K562 (cell line): Measurements from ENCODE around the gene COPS6. TPM values are rescaled to one million over a fixed set of nuclear protein-coding genes. Genes with fewer than 3 reads are reported as not detected.

Source experiments
- ATAC-seq: fragments of 200-7000 bp; cut with Tn5 transposase; 3 replicates; pipeline ENCODE4 v1.9.1; 2020; ENCODE audit warnings: moderate library complexity
- BruUV-seq: library from RNA; stranded (reverse); fragments of 400-500 nt; replicated peaks from 2 replicates; lab custom pipeline; 2021; lab: Mats Ljungman, UMichigan
- CTCF ChIA-PET: fragments of 300-600 bp; formaldehyde crosslinking; extraction: SDS; loops from one replicate; lab custom pipeline; 2021; ENCODE audit warnings: low intra/inter-chr PET ratio; lab: Yijun Ruan, JAX
- POLR2A ChIA-PET: fragments of 300-600, 350-650 bp; sonication (Branson Sonifier 250); formaldehyde crosslinking; extraction: SDS; loops from one replicate; lab custom pipeline; 2021; ENCODE audit warnings: antibody characterized with exemption, inconsistent platforms; lab: Yijun Ruan, JAX
- DNase-seq, 4 experiments: peaks; one replicate each; pipeline versions ENCODE4 v3.0.0 to v3.0.0-alpha.2; 2011 to 2018; ENCODE audit warnings: low spot score in 3 of 4, mixed read lengths in 3 of 4; ENCODE audit errors: extremely low read depth in 1 of 4
- FAIRE-seq: peaks from 2 replicates; lab custom pipeline; 2011; peaks lifted over from hg19 to GRCh38; lab: Jason Lieb, UNC
- H2AFZ ChIP-seq: 2 replicates; pipeline ENCODE4 v1.6.0; 2011; ENCODE audit warnings: low read depth, low read length, control low read depth, inconsistent platforms
- H3K27ac ChIP-seq: fragments of 200-600 bp; 3 replicates; pipeline ENCODE4 v1.8.0; 2011; ENCODE audit warnings: low read depth, mild to moderate bottlenecking, control low read depth, inconsistent platforms, low read length, moderate library complexity, mixed read lengths; ENCODE audit errors: extremely low read depth
- H3K27me3 ChIP-seq, 2 experiments: fragments of 300-600 bp in 1 of 2; 2 replicates in 1 of 2; 3 replicates in 1 of 2; pipeline versions ENCODE4 v1.6.0 to v1.8.0; 2011; ENCODE audit warnings: inconsistent platforms in 2 of 2, low read length in 2 of 2, mild to moderate bottlenecking in 1 of 2, mixed read lengths in 1 of 2, moderate library complexity in 1 of 2; ENCODE audit not compliant: control insufficient read depth in 2 of 2, insufficient read depth in 2 of 2
- H3K36me3 ChIP-seq: fragments of 300-600 bp; 3 replicates; pipeline ENCODE4 v1.8.0; 2011; ENCODE audit warnings: mild to moderate bottlenecking, low read length, inconsistent platforms; ENCODE audit not compliant: control insufficient read depth, insufficient read depth
- H3K4me1 ChIP-seq, 2 experiments: fragments of 200-600 bp in 1 of 2; replicated peaks in 1 of 2; 2 replicates in 1 of 2; 3 replicates in 1 of 2; pipeline versions ENCODE4 v1.5.1 to v1.8.0; 2011; ENCODE audit warnings: inconsistent platforms in 2 of 2, low read length in 2 of 2, mild to moderate bottlenecking in 1 of 2, mixed read lengths in 1 of 2, moderate library complexity in 1 of 2; ENCODE audit not compliant: control insufficient read depth in 2 of 2, insufficient read depth in 2 of 2
- H3K4me2 ChIP-seq: 2 replicates; pipeline ENCODE4 v1.6.1; 2011; ENCODE audit warnings: low read length, control low read depth, inconsistent platforms, mixed read lengths; ENCODE audit not compliant: insufficient read depth
- H3K4me3 ChIP-seq: fragments of 200-600 bp; sonication (generic), shearing (Covaris generic); 2 replicates; pipeline ENCODE4 v1.5.1; 2016; ENCODE audit warnings: control low read depth, inconsistent platforms
- H3K79me2 ChIP-seq: fragments of 200-600 bp; 3 replicates; pipeline ENCODE4 v1.8.0; 2011; ENCODE audit warnings: low read length, inconsistent platforms; ENCODE audit not compliant: control insufficient read depth, insufficient read depth
- H3K9ac ChIP-seq, 2 experiments: 2 replicates each; pipeline versions ENCODE4 v1.6.0 to v1.6.1; 2011; ENCODE audit warnings: low read depth in 2 of 2, low read length in 2 of 2, control low read depth in 1 of 2, inconsistent platforms in 1 of 2, mild to moderate bottlenecking in 1 of 2, mixed read lengths in 1 of 2; ENCODE audit not compliant: insufficient read depth in 1 of 2
- H3K9me1 ChIP-seq: one replicate; pipeline ENCODE4 v1.6.0; 2011; ENCODE audit warnings: inconsistent platforms, mild to moderate bottlenecking, low read length, moderate library complexity; ENCODE audit not compliant: control insufficient read depth, insufficient read depth
- H3K9me3 ChIP-seq: replicated peaks from 2 replicates; pipeline ENCODE4 v1.5.1; 2011; ENCODE audit warnings: low read depth, low read length, inconsistent platforms; ENCODE audit not compliant: control insufficient read depth, insufficient read depth
- H4K20me1 ChIP-seq: replicated peaks from 2 replicates; pipeline ENCODE4 v1.6.1; 2011; ENCODE audit warnings: low read length, inconsistent platforms, mixed read lengths; ENCODE audit not compliant: control insufficient read depth, insufficient read depth
- C11orf30 ChIP-seq: fragments of 450-650 bp; IDR thresholded peaks from 2 replicates; pipeline ENCODE4 v1.6.1; 2016; ENCODE audit warnings: low read depth, mild to moderate bottlenecking
- CTCF ChIP-seq, 3 experiments: IDR thresholded peaks in 2 of 3; conservative IDR thresholded peaks in 1 of 3; 2 replicates each; pipeline ENCODE4 v1.5.1; 2011 to 2012; ENCODE audit warnings: low read length in 3 of 3, mild to moderate bottlenecking in 3 of 3, control low read depth in 2 of 3, improper control_type of control experiment in 1 of 3, inconsistent platforms in 1 of 3, low read depth in 1 of 3, mixed read lengths in 1 of 3, moderate library complexity in 1 of 3; ENCODE audit not compliant: insufficient read depth in 2 of 3
- EHMT2 ChIP-seq: fragments of 450-650 bp; IDR thresholded peaks from 2 replicates; pipeline ENCODE4 v1.6.1; 2018; ENCODE audit warnings: antibody characterized with exemption
- KDM4B ChIP-seq, 2 experiments: fragments of 450-650 bp in 1 of 2; sonication (generic) in 1 of 2; IDR thresholded peaks; 2 replicates each; pipeline ENCODE4 v1.6.1; 2016 to 2017; ENCODE audit warnings: borderline replicate concordance in 2 of 2, antibody characterized with exemption in 1 of 2, low read depth in 1 of 2, mild to moderate bottlenecking in 1 of 2
- MAFF ChIP-seq: IDR thresholded peaks from 2 replicates; pipeline ENCODE4 v1.6.1; 2012; ENCODE audit warnings: low read length, improper control_type of control experiment
- MAFG ChIP-seq: fragments of 450-650 bp; conservative IDR thresholded peaks from 2 replicates; pipeline ENCODE4 v1.6.1; 2016; ENCODE audit warnings: missing genetic modification characterization, missing compliant biosample characterization
- MAFK ChIP-seq: IDR thresholded peaks from 2 replicates; pipeline ENCODE4 v1.6.1; 2011; ENCODE audit warnings: low read length, improper control_type of control experiment
- PRMT5 ChIP-seq: sonication (generic); formaldehyde crosslinking; IDR thresholded peaks from 2 replicates; pipeline ENCODE4 v1.5.0; 2020; ENCODE audit warnings: missing genetic modification reagents
- ZNF316 ChIP-seq: fragments of 450-650 bp; IDR thresholded peaks from 2 replicates; pipeline ENCODE4 v1.6.1; 2016
- ZNF57 ChIP-seq: fragments of 450-650 bp; formaldehyde crosslinking; IDR thresholded peaks from 2 replicates; pipeline ENCODE4 v1.4.0; 2020; ENCODE audit warnings: mild to moderate bottlenecking, moderate library complexity
- WGBS: fragments of 100-300 bp; shearing (Covaris generic); methylation state at CpG from one replicate; pipeline ENCODE4 v1.1.6; 2016; ENCODE audit warnings: low coverage, mixed read lengths; ENCODE audit not compliant: insufficient coverage; ENCODE audit errors: missing lambda C conversion rate; 5-methylcytosine and 5-hydroxymethylcytosine counted together
- in situ Hi-C: fragments of 300-500 bp; cut with MboI; formaldehyde crosslinking; loops from 4 replicates; pipeline ENCODE4 v1.15.0; 2018; ENCODE audit warnings: inconsistent platforms, mixed read lengths
- intact Hi-C: fragments of 100-400 bp; cut with micrococcal nuclease; formaldehyde crosslinking; loops from 2 replicates; pipeline ENCODE4 v1.14.2; 2022
- polyA plus RNA-seq, 8 experiments: library from polyadenylated mRNA; depleted of rRNA in 4 of 8; stranded (reverse) in 5 of 8; unstranded in 3 of 8; fragments of >200 nt; fragmentation: Nextera tagmentation in 2 of 8; fragmentation: Illumina TruSeq in 1 of 8; extraction: Ambion mirVana in 2 of 8; extraction: Trizol in 1 of 8; gene quantifications; 2 replicates each; pipeline versions ENCODE4 v1.2.1 to v1.2.3, GENCODE V29; 2011 to 2014; ENCODE audit warnings: inconsistent platforms in 1 of 8, missing spikeins in 1 of 8
- total RNA-seq, 7 experiments: library from RNA; depleted of rRNA in 6 of 7; stranded (reverse); fragments of >200 nt in 6 of 7; fragmentation: Illumina TruSeq in 2 of 7; extraction: Trizol in 2 of 7; gene quantifications; 2 replicates each; pipeline versions ENCODE4 v1.2.1 to v1.2.3, GENCODE V29; 2011 to 2021; ENCODE audit warnings: low replicate concordance in 1 of 7
- TF ChIP-seq, protein P1 (sequence below): fragments of 250-450 bp; sonication (Bioruptor Pico); IDR thresholded peaks from 2 replicates; pipeline ENCODE4 v1.4.0; 2020

The COPS6 gene
- total and polyA plus RNA-seq, 9 of the 15 experiments (the other 6 are each of a cell fraction or from before 2014, with no cell fraction given), result 63.0 to 331 (median 168) TPM

GRCh38 chr7:100074841-100075240 lies 13.9 kb upstream of the COPS6 start:
- Histone ChIP-seq H2AFZ (no peak overlapping the region), H3K4me3 (no peak overlapping the region), H3K27ac (no peak overlapping the region), H3K4me2 (no peak overlapping the region), H3K79me2 (peaks cover 32% of the 10 kb centered on the region), H3K9ac (no peak overlapping the region), H3K9me3 (peaks cover 55% of the 10 kb centered on the region), H3K4me1 (peaks cover 0 to 2% of the 10 kb centered on the region in 2 experiments; a peak in 2 of 5 replicates), H3K36me3 (peaks cover 98% of the 10 kb centered on the region), H4K20me1 (no peaks in the 10 kb centered on the region), H3K27me3 (no peaks in the 10 kb centered on the region), H3K9me1 (peaks cover 4% of the 10 kb centered on the region)
- CTCF ChIA-PET, result no interaction called here
- intact Hi-C loops, result no loop called here
- no TSS peak for BruUV-seq
- 94% methylated on average over 7 of the region's 7 CpGs for WGBS
- in situ Hi-C loops, result no loop called here
- POLR2A ChIA-PET, result interaction anchor here (0.8 to 5.3 kb wide), 4 partner anchors 8 to 14 kb away, joined by 3 to 32 read pairs (median 6); partner anchors contain the start of gene COPS6
- TF ChIP-seq CTCF (IDR thresholded peaks at IDR 0.05 in 2 of 3, conservative IDR thresholded peaks at IDR 0.05 in 1 of 3; ENCODE audit: insufficient read depth in 2 of 3, low read depth in 1 of 3, low read length in 3 of 3) (no peak), MAFG (tag) (peak; percentile 80), ZNF57 (CRISPR knock-in tag) (no peak), EHMT2 (no peak), C11orf30 (peak; percentile 71), ZNF316 (peak; percentile 91), MAFK (peak; percentile 48; the same call in 1 of the 2 replicates), MAFF (peak; percentile 56; the same call in 1 of the 2 replicates), PRMT5 (CRISPR knock-in tag) (no peak), KDM4B (IDR thresholded peaks at IDR 0.05; ENCODE audit: borderline replicate concordance in 2 of 2, low read depth in 1 of 2) (no peak)
- TF ChIP-seq, protein P1, sequence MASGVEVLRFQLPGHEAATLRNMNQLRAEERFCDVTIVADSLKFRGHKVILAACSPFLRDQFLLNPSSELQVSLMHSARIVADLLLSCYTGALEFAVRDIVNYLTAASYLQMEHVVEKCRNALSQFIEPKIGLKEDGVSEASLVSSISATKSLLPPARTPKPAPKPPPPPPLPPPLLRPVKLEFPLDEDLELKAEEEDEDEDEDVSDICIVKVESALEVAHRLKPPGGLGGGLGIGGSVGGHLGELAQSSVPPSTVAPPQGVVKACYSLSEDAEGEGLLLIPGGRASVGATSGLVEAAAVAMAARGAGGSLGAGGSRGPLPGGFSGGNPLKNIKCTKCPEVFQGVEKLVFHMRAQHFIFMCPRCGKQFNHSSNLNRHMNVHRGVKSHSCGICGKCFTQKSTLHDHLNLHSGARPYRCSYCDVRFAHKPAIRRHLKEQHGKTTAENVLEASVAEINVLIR (CRISPR knock-in tag), result no peak
- FAIRE-seq (no peak), ATAC-seq (no peak), DNase-seq (no peak)
